GM12873 (cell line): ENCODE data around the gene RPL3.

Experiments used
- TF ChIP-seq, protein P1 (sequence below): IDR thresholded peaks from 2 replicates; pipeline ENCODE4 v1.5.1; 2012; ENCODE audit warnings: low read depth, mild to moderate bottlenecking, moderate library complexity, low read length, control low read depth; ENCODE audit not compliant: insufficient read depth; ENCODE audit errors: missing control alignments

RPL3 gene

DNA sequence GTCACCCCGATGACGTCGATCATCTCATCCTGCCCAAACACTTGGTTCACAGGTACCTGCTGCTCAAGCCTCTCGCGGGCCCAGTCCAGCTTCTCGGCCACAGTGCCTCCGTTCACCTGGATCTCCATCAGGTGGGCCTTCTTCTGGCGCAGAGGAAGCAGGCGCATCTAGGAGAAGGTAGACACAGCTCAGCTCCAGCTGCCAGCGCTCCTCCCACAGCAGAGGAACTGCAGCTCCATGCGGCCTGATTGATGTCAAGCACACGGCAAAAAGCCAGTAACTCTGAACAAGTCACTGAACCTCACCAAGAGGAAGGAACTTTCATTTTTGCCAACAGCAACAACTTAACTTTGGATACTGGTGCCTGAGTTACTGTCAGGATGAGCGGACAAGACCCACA is 4.0 kb downstream of the RPL3 start:
- TF ChIP-seq, protein P1, sequence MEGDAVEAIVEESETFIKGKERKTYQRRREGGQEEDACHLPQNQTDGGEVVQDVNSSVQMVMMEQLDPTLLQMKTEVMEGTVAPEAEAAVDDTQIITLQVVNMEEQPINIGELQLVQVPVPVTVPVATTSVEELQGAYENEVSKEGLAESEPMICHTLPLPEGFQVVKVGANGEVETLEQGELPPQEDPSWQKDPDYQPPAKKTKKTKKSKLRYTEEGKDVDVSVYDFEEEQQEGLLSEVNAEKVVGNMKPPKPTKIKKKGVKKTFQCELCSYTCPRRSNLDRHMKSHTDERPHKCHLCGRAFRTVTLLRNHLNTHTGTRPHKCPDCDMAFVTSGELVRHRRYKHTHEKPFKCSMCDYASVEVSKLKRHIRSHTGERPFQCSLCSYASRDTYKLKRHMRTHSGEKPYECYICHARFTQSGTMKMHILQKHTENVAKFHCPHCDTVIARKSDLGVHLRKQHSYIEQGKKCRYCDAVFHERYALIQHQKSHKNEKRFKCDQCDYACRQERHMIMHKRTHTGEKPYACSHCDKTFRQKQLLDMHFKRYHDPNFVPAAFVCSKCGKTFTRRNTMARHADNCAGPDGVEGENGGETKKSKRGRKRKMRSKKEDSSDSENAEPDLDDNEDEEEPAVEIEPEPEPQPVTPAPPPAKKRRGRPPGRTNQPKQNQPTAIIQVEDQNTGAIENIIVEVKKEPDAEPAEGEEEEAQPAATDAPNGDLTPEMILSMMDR: no peak

GRCh38 chr22:39314251-39314971 is 5.0 kb downstream of the RPL3 start:
- TF ChIP-seq, protein P1: no peak

- TF ChIP-seq, protein P1: no peak
Measured at GRCh38 chr22:39313258-39314001, 6.0 kb downstream of the RPL3 start.

DNA sequence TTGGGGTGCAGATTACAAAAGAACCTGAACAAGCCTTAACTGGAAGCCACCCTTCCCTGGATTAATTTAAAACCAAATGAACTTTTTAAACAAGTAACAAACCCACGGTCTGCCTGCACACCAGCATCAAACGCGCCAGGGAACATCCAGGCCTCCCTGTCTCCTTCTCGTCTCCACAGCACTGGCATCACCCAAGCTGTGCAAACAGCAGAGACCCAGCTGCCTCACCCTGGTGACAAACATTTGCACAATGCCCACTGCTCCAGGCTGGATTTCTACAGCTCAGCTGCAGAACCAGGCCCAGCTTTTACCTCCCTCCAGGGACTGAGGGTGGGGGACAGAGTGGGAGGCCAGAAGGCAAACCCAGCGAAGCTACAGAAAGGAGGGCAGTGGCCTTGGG is 7.0 kb downstream of the RPL3 start:
- TF ChIP-seq, protein P1: no peak

DNA sequence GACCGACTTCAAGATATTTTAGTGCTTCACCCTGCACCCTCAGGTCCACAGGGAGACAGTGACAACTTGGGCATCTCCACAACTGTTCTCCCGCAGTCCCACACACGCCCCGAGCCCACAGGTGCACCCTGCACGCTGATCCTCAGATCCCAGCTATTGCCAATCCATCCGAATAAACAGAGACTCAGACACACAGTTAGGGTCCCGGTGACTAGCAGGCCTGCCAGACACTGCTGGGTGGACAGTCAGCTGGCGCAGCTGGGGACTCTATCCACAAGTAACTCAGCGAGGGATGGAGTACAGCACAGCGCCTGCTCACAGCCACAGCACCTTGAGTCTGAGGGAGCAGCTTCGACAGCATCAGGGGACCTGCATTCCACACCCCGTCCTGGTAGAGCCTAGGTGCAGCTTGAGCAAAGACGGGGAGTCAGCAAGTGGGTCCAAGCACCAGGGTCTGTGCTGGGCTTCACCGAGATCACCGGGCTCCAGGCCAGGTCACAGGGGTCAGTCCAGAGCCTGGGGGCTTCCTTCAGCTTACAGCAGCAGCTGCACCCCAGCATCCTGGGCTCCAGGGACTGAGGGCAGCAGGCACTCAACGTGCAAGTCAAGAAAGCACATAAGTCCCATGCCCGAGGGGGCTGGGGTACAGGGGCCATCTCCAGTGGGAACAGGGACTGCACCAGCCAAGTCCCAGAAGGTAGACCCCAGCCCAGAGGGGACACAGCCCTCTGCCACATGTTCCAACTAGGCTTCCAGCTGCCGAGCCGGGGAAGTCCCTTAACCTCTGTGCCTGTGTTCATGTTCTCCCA is 7.6 kb downstream of the RPL3 start:
- TF ChIP-seq, protein P1: no peak

- TF ChIP-seq, protein P1: no peak
Measured at GRCh38 chr22:39309881-39310714, 9.3 kb downstream of the RPL3 start.

GRCh38 chr22:39309364-39309861 is 10.0 kb downstream of the RPL3 start:
- TF ChIP-seq, protein P1: peak; percentile 55
